ENCODE data around the gene RASA3.

DNA sequence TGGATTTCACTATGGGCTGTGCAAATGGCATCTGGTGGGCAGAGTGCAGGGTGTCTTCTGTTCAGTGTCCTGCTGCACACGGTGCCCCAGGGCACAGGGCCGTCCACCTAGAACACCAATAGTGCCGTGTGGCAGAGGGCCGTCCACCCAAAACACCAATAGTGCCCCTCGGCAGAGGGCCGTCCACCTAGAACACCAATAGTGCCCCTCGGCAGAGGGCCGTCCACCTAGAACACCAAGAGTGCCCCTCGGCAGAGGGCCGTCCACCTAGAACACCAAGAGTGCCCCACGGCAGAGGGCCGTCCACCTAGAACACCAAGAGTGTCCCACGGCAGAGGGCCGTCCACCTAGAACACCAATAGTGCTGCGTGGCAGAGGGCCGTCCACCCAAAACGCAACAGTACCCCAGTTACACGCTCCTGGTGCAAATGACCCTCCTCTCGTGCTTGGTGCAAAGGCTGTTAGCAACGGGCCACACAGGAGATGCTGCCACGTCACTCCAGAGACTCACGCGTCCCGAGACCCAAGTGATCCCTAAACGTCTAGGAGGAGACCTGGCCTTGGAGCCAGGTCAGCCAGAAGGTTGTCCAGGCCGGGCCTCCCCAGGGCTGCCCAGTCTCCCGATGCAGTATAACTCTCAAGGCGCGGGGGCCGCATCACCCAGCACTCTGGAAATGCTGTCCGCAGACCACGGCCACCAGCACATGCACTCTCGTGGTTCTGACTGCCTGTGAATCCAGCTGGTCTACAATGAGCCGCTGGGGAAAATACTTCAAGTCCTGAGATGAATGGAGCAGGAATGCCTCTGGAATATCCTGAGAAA lies 51.5 kb downstream of the RASA3 start:
- TF ChIP-seq, protein P1, sequence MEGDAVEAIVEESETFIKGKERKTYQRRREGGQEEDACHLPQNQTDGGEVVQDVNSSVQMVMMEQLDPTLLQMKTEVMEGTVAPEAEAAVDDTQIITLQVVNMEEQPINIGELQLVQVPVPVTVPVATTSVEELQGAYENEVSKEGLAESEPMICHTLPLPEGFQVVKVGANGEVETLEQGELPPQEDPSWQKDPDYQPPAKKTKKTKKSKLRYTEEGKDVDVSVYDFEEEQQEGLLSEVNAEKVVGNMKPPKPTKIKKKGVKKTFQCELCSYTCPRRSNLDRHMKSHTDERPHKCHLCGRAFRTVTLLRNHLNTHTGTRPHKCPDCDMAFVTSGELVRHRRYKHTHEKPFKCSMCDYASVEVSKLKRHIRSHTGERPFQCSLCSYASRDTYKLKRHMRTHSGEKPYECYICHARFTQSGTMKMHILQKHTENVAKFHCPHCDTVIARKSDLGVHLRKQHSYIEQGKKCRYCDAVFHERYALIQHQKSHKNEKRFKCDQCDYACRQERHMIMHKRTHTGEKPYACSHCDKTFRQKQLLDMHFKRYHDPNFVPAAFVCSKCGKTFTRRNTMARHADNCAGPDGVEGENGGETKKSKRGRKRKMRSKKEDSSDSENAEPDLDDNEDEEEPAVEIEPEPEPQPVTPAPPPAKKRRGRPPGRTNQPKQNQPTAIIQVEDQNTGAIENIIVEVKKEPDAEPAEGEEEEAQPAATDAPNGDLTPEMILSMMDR (IDR thresholded peaks at IDR 0.05; ENCODE audit: low read length): no peak
- no peak for TF ChIP-seq EZH2 (optimal IDR thresholded peaks at IDR 0.05; ENCODE audit: low read depth, low read length)

All from MM.1S (cell line).